Ovary (tissue), 9 donors: Measurements from ENCODE around the gene OPCML. TPM values are rescaled to one million over a fixed set of nuclear protein-coding genes. Genes with fewer than 3 reads are reported as not detected.

Experiments
- DNase-seq, 5 donors: peaks; one replicate each; pipeline ENCODE4 v3.0.0-alpha.2; 2019 to 2020
- H3K27ac ChIP-seq, 2 donors: fragments of 200-600 bp; one replicate each; pipeline versions ENCODE4 v1.5.1 to v1.8.0; 2019 to 2022
- H3K27me3 ChIP-seq: fragments of 200-600 bp; one replicate; pipeline ENCODE4 v1.8.0; 2022
- H3K36me3 ChIP-seq: fragments of 200-600 bp; sonication (generic); one replicate; pipeline ENCODE4 v1.5.1; 2019
- H3K4me1 ChIP-seq: one replicate; pipeline ENCODE4 v1.8.1; 2013; ENCODE audit warnings: mild to moderate bottlenecking, moderate library complexity; ENCODE audit not compliant: insufficient read depth
- H3K4me3 ChIP-seq: fragments of 200-600 bp; sonication (generic); one replicate; pipeline ENCODE4 v1.5.1; 2017
- H3K9me3 ChIP-seq, 2 donors: fragments of 200-600 bp in 1 of 2; sonication (generic) in 1 of 2; one replicate each; pipeline versions ENCODE4 v1.5.1 to v1.8.1; 2013 to 2019; ENCODE audit warnings: mild to moderate bottlenecking in 1 of 2, moderate library complexity in 1 of 2
- EP300 ChIP-seq: sonication (generic); formaldehyde crosslinking; IDR thresholded peaks from one replicate; pipeline ENCODE4 v1.6.1; 2017; ENCODE audit warnings: antibody characterized with exemption
- POLR2A ChIP-seq: fragments of 450-650 bp; IDR thresholded peaks from one replicate; pipeline ENCODE4 v1.6.1; 2017; ENCODE audit warnings: antibody characterized with exemption, mild to moderate bottlenecking, moderate library complexity
- WGBS, 3 donors: extraction: QIAGEN DNeasy Blood & Tissue Kit in 1 of 3; methylation state at CpG; one replicate each; pipeline versions ENCODE4 v1.1.5 to v1.1.7; 2013 to 2017; 5-methylcytosine and 5-hydroxymethylcytosine counted together
- intact Hi-C, 4 donors: fragments of 100-400 bp; cut with DNase I; formaldehyde crosslinking; loops; one replicate each; pipeline versions ENCODE4 v1.11.0 to v1.15.1; 2022 to 2023
- polyA plus RNA-seq, 2 donors: library from polyadenylated mRNA; stranded (reverse); fragments of 200-250 nt in 1 of 2; fragments of 350-450 nt in 1 of 2; fragmentation: Illumina TruSeq in 1 of 2; extraction: RNeasy Lipid Tissue Mini Kit (QIAGEN cat#74804) in 1 of 2; gene quantifications; one replicate each; pipeline ENCODE4 v1.2.3, GENCODE V29; 2013 to 2014
- total RNA-seq, 7 donors: library from RNA; depleted of rRNA in 2 of 7; stranded (reverse); fragments of >200 nt in 2 of 7; fragmentation: NEBNext Ultra II Directional in 3 of 7; extraction: Animal tissue kit (Norgen Biotek cat#: 25700) in 3 of 7; gene quantifications; one replicate each; pipeline versions ENCODE4 v1.1.0 to v1.2.4, GENCODE V29; 2016 to 2023
- TF ChIP-seq, protein P1 (sequence below), 3 donors: fragments of 450-650 bp in 2 of 3; fragments of 200-600 bp in 1 of 3; IDR thresholded peaks; one replicate each; pipeline versions ENCODE4 v1.5.1 to v1.8.0; 2016 to 2022; ENCODE audit warnings: antibody characterized with exemption in 3 of 3, mild to moderate bottlenecking in 1 of 3
- donor health status: DM: no; HTN: no; CAD: no; lungs with moderate emphysema.
- donor health status: DM: no; HTN: no; CAD: no.
- donor health status: Bipolar disorder and iron deficiency.
- donor health status: DM: yes; HTN: yes; CAD: no.
- donor health status: DM: no; HTN: no; CAD: no.
- donor health status: DM: yes; HTN: yes; CAD: no.

The OPCML gene
- total and polyA plus RNA-seq, 9 donors, result under 0.01 to 2.8 (median 0.32) TPM; not detected in 2

GRCh38 chr11:133146697-133147306, 385.5 kb downstream of the OPCML start:
- no peak for DNase-seq
- Histone ChIP-seq H3K4me1 (no peaks in the 10 kb centered on the region), H3K27ac (no peak overlapping the region), H3K4me3 (no peak overlapping the region), H3K9me3 (no peaks in the 10 kb centered on the region), H3K36me3 (no peaks in the 10 kb centered on the region), H3K27me3 (no peaks in the 10 kb centered on the region)
- WGBS, 3 donors, result 48 to 67% (median 50%) methylated on average over 7 of the region's 7 CpGs
- intact Hi-C loops, result no loop called here
- TF ChIP-seq EP300 (no peak), POLR2A (no peak)
- TF ChIP-seq, protein P1, sequence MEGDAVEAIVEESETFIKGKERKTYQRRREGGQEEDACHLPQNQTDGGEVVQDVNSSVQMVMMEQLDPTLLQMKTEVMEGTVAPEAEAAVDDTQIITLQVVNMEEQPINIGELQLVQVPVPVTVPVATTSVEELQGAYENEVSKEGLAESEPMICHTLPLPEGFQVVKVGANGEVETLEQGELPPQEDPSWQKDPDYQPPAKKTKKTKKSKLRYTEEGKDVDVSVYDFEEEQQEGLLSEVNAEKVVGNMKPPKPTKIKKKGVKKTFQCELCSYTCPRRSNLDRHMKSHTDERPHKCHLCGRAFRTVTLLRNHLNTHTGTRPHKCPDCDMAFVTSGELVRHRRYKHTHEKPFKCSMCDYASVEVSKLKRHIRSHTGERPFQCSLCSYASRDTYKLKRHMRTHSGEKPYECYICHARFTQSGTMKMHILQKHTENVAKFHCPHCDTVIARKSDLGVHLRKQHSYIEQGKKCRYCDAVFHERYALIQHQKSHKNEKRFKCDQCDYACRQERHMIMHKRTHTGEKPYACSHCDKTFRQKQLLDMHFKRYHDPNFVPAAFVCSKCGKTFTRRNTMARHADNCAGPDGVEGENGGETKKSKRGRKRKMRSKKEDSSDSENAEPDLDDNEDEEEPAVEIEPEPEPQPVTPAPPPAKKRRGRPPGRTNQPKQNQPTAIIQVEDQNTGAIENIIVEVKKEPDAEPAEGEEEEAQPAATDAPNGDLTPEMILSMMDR (IDR thresholded peaks at IDR 0.05), result no peak

GRCh38 chr11:133137939-133138338, 394.4 kb downstream of the OPCML start:
- intact Hi-C loops, result no loop called here
- H3K27me3 ChIP-seq, result no peaks in the 10 kb centered on the region

GRCh38 chr11:133137270-133137669, 395.0 kb downstream of the OPCML start:
- intact Hi-C loops, result no loop called here
- WGBS, 3 donors, result 45 to 51% (median 50%) methylated on average over 2 of the region's 2 CpGs
- no peak for TF ChIP-seq EP300
- no peak for TF ChIP-seq POLR2A
- TF ChIP-seq, protein P1 (IDR thresholded peaks at IDR 0.05), result no peak

More at GRCh38 chr11:133137939-133138338, 394.4 kb downstream of the OPCML start:
- Histone ChIP-seq H3K36me3 (no peaks in the 10 kb centered on the region), H3K4me3 (no peak overlapping the region), H3K27ac (no peak overlapping the region), H3K9me3 (no peaks in the 10 kb centered on the region), H3K4me1 (no peaks in the 10 kb centered on the region)
- TF ChIP-seq, protein P1 (IDR thresholded peaks at IDR 0.05), result no peak
- TF ChIP-seq EP300, result no peak
- TF ChIP-seq POLR2A, result no peak
- no peak for DNase-seq
- 25 to 49% (median 29%) methylated on average over 5 of the region's 5 CpGs for WGBS, 3 donors

DNA sequence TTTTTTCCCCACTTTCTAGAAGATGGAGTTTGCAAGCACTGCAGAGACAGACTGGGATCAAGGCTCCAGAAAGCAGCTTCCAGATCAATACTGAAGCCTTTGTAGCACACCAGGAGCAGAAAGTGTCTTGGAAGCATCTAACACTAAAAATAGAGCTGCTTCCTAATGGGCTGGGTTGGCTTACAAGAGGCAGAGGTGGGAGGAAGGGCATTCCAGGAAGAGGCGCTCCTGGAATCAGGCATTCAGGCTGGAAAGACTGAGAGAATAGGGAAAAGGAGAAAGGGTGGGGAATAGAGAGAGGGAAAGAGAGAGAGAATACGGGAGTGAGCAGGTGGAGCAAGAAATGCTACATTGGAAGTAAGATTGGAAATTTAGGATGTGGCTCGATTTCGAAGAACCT, 395.9 kb downstream of the OPCML start:
- no peak for TF ChIP-seq POLR2A
- TF ChIP-seq, protein P1 (IDR thresholded peaks at IDR 0.05), result no peak
- TF ChIP-seq EP300, result no peak
- H3K27me3 ChIP-seq, result no peaks in the 10 kb centered on the region
- no peak overlapping the region for H3K27ac ChIP-seq
- 53 to 62% (median 61%) methylated on average over 4 of the region's 4 CpGs for WGBS, 3 donors
- intact Hi-C loops, result no loop called here
- H3K4me1 ChIP-seq, result no peaks in the 10 kb centered on the region
- H3K9me3 ChIP-seq, result no peaks in the 10 kb centered on the region
- no peak for DNase-seq
- H3K36me3 ChIP-seq, result no peaks in the 10 kb centered on the region
- H3K4me3 ChIP-seq, result no peak overlapping the region

More at GRCh38 chr11:133137270-133137669, 395.0 kb downstream of the OPCML start:
- no peaks in the 10 kb centered on the region for H3K4me1 ChIP-seq
- no peak for DNase-seq
- no peaks in the 10 kb centered on the region for H3K27me3 ChIP-seq
- no peak overlapping the region for H3K27ac ChIP-seq
- no peaks in the 10 kb centered on the region for H3K9me3 ChIP-seq
- no peak overlapping the region for H3K4me3 ChIP-seq
- no peaks in the 10 kb centered on the region for H3K36me3 ChIP-seq
